ENCODE results near the gene UBAC1.

- no peak for TF ChIP-seq POLR2A (IDR thresholded peaks at IDR 0.05; ENCODE audit: low read length)
- no peak for TF ChIP-seq GATA1 (IDR thresholded peaks at IDR 0.05; ENCODE audit: low read depth, low read length)
These were observed 14.7 kb upstream of the UBAC1 start for GRCh38 chr9:135975834-135976233.

Measured in erythroblast (primary cell).